ENCODE results near the gene SPA17.

SPA17 gene

GRCh38 chr11:124661553-124661952 is 12.2 kb upstream of the SPA17 start:
- no peak for DNase-seq

- peak in 1 of 58 donors; percentile 21 for DNase-seq
Measured at GRCh38 chr11:124662106-124662505, 11.6 kb upstream of the SPA17 start.

- DNase-seq: no peak
Measured at GRCh38 chr11:124663861-124664260, 9.8 kb upstream of the SPA17 start.

- DNase-seq: no peak
Measured at GRCh38 chr11:124667601-124668000, 6.1 kb upstream of the SPA17 start.

- peak in 21 of 58 donors; percentile 3 to 44 (median 23) for DNase-seq
Measured at GRCh38 chr11:124669193-124669592, 4.5 kb upstream of the SPA17 start.

GRCh38 chr11:124670732-124671131 is 3.0 kb upstream of the SPA17 start:
- DNase-seq: peak in 7 of 58 donors; percentile 15 to 44 (median 24)

GRCh38 chr11:124672536-124673215 is 1.0 kb upstream of the SPA17 start:
- DNase-seq: no peak

- DNase-seq: no peak
Measured at GRCh38 chr11:124674168-124674517, 439 bp downstream of the SPA17 start.

GRCh38 chr11:124674571-124674970 is 867 bp downstream of the SPA17 start:
- no peak for DNase-seq

- no peak for DNase-seq
Measured at GRCh38 chr11:124676386-124676785, 2.7 kb downstream of the SPA17 start.

GRCh38 chr11:124678416-124678815 is 4.7 kb downstream of the SPA17 start:
- no peak for DNase-seq

- no peak for DNase-seq
Measured at GRCh38 chr11:124681421-124681820, 7.7 kb downstream of the SPA17 start.

GRCh38 chr11:124682443-124682842 is 8.7 kb downstream of the SPA17 start:
- DNase-seq: no peak

GRCh38 chr11:124693142-124693541 is 19.4 kb downstream of the SPA17 start:
- no peak for DNase-seq

GRCh38 chr11:124699547-124699946 is 25.8 kb downstream of the SPA17 start:
- DNase-seq: no peak

- no peak for DNase-seq
Measured at GRCh38 chr11:124700028-124700427, 26.3 kb downstream of the SPA17 start.

- DNase-seq: no peak
Measured at GRCh38 chr11:124707829-124708228, 34.1 kb downstream of the SPA17 start.

- no peak for DNase-seq
Measured at GRCh38 chr11:124712392-124712791, 38.7 kb downstream of the SPA17 start.

- DNase-seq: no peak
Measured at GRCh38 chr11:124716591-124716990, 42.9 kb downstream of the SPA17 start.

GRCh38 chr11:124717421-124717785 is 43.7 kb downstream of the SPA17 start:
- no peak for DNase-seq

- DNase-seq: no peak
Measured at GRCh38 chr11:124717786-124718651, 44.3 kb downstream of the SPA17 start.

- no peak for DNase-seq
Measured at GRCh38 chr11:124718801-124719200, 45.1 kb downstream of the SPA17 start.

GRCh38 chr11:124719534-124719933 is 45.8 kb downstream of the SPA17 start:
- DNase-seq: no peak
